GM12874 (cell line): ENCODE measurements around the gene SBF1.

Experiments
- CTCF ChIP-seq: IDR thresholded peaks from 2 replicates; pipeline ENCODE4 v1.5.1; 2011; ENCODE audit warnings: low read depth, mild to moderate bottlenecking, control low read depth, low read length, moderate library complexity; ENCODE audit not compliant: insufficient read depth

The SBF1 gene

GRCh38 chr22:50485221-50486131 lies 10.6 kb upstream of the SBF1 start:
- no peak for TF ChIP-seq CTCF

GRCh38 chr22:50483977-50484853 lies 9.4 kb upstream of the SBF1 start:
- TF ChIP-seq CTCF, result no peak

GRCh38 chr22:50483556-50483955 lies 8.7 kb upstream of the SBF1 start:
- no peak for TF ChIP-seq CTCF

- TF ChIP-seq CTCF, result no peak
Measured at GRCh38 chr22:50483106-50483505, 8.3 kb upstream of the SBF1 start.

DNA sequence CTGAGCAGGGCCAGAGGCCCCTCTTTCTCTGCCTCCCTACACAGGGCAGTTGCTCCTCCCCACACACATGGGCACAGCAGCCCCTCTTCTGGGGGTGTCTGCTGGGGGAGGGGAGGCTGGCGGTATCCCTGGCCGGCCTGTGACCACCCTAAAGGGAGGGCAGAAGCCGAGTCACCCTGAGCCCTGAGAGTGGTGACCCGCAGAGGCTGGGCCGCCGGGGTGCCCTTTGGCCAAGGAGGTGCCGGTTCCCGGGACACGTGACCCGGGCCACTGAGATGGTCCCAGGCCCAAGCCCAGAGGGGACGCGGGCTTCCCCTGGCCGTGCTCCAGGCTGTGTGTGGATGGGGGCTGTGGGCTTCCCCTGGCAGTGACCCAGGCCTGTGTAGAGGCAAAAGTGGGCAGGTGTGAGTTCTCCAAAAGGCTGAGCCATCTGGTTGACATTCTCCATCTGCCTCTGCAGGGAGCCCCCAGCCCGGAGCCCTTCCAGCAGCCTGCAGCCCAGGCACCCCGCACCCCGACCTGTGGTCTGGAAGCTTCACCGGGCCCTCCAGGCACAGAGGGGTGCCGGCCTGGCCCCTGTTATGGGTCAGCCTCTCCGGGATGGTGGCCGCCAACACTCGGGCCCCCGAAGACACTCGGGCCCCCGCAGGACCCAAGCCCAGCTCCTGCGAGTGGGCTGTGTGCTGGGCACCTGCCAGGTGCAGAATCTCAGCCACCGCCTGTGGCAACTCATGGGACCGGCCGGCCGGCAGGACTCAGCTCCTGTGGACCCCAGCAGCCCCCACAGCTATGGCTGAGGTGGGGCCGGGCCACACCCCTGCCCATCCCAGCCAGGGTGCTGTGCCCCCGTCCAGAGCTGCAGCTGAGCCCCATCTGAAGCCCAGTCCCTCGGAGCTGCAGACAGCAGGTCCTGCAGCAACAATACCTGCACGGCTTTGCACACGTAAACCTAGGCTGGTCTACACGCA lies 7.6 kb upstream of the SBF1 start:
- TF ChIP-seq CTCF, result no peak

DNA sequence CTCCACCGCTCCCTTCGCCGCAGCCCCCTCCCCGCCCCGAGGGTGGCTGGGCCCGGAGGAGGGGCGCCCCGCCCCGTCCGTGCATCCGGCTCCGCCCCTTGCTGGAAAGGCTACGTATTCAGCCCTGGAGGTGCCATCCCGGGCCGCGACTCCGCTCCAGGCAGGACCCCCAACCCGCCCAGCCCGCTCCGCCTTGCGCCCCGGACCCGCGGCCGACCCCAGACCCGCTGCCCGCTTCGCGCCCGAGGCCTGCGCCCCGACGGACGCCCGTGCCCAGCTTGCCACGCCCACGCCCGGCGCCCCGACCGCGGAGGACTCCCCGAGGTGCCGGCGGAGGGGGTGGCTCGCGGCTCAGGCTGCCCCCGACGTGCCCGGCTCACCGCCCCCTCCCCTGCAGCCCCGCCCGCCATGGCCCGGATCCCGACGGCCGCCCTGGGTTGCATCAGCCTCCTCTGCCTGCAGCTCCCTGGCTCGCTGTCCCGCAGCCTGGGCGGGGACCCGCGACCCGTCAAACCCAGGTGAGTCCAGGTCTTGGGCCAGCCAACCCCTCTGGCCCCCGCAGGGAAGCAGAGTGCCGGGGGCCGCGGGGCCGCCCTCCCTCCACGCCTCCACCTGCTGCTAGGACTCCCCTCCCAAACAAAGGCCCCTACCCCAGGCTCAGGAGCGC lies 6.7 kb upstream of the SBF1 start, which contains the start of gene ADM2:
Gene ADM2, plus strand, starts transcription at position 104 of the 667 bp plus-strand sequence. Its CDS starts 305 bp downstream, at position 409.
- no peak for TF ChIP-seq CTCF
